GM21723 (cell line): Measurements from ENCODE around the gene OGT.
"Not testable (repeated sequence)": the region's sequence is repeated elsewhere in the genome, so short reads cannot be mapped to it uniquely, and the experiment has no call there.

Experiments used
- ATAC-seq: cut with Tn5 transposase; IDR thresholded peaks from one replicate; pipeline ENCODE4 v1.9.1; 2021; ENCODE audit warnings: mild to moderate bottlenecking, moderate library complexity; ENCODE audit not compliant: unreplicated experiment

Gene OGT

DNA sequence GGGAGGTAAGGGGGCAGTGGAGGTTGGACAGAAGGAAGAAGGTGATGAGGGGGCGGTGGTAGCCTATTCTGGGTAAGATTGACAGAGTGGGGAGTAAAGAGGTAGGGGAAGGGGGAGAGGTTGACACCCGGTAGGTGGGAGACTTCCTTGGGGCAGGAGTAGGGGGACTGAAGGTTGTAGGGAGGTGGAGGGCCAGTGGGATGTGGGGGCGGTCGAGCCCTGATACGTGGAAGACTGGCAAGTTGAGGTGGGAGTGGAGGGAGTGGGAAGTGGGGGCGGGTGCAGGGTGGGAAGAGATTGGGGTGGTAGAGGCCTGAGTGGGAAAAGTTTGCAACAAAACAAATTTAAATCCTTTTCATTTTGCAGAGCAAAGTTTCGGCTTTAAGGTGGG is 47.1 kb downstream of the OGT start:
- ATAC-seq = no peak

DNA sequence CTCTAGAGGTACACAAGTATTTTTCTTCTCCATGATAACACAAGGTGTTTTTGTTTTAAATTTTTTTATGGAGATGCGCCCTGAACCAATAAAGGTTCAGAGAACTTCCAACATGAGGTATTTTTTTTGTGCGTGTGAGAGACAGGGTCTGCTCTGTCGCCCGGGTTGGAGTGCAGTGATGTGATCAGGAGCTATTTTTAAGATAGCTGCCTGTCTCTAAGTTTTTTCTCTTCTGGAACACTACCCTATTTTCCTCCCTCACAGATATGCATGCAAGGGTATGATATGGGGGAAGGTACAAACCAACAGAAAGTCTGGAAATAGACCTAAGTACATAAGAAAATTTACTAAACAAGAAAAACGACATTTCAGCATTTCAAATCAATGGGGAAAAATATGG is 48.3 kb downstream of the OGT start:
- ATAC-seq = no peak

DNA sequence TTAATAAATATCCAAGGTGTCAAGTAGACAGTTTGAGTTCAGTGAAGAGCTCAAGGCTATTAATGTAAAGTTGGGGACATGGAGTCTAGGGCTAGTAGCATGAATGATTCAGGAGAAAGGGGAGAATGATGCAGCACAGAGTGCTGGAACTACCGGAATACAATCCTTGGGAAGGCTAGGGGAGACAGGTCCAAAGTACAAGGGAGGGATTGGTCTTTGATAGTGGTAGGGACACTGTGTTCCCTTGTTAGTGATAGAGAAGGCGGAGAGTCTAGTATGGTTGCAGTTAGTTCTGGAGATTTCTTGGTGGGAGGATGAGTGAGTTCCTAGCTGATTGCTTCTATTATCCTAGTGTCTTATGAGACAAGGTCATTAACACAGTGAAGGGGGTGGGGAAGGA is 54.0 kb downstream of the OGT start:
- no peak for ATAC-seq

DNA sequence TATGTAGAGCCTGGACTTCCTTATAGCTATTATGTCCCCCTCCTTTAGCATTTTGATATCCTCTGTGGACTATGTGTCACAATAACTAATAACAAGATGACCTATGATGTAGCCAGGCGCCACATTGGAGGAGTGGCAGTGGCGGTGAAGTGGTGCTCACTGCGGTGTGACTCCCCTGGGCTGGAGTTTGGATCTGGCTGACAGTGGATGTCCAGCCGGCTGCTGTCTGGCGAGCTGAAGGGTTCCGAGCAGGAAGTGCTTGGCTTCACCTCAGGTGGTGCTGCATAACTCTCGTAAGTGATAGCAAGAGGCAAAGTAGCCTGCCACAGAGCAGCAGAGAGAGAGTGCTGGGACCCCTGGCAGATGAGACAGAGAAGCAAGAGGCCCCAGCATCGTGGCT is 60.3 kb downstream of the OGT start:
- ATAC-seq = not testable (repeated sequence)

DNA sequence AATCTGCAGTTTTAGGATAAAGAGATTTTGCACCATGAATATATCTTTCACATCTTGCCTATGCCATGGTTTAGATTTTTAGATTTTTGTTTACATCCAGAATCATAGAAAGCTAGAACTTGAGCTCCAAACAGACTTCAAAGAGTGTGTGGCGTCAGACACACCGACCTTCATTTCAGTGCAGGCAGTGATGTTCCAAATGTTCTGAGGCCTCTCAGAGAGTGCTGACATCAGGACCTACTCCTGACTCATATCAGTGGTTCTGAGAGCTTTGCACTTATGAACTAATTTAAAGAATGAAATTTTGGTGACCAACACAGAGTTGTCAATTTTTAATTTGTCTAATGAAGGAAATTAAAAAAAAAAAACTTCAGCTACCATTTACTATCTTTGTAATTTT is 67.1 kb downstream of the OGT start:
- no peak for ATAC-seq

DNA sequence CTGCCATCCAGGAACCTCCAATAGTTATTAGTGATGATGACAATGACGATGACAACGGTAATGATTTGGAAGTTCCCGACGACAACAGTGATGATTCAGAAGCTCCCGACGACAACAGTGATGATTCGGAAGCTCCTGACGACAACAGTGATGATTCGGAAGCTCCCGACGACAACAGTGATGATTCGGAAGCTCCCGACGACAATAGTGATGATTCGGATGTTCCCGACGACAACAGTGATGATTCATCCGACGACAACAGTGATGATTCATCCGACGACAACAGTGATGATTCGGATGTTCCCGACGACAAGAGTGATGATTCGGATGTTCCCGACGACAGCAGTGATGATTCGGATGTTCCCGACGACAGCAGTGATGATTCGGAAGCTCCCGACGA is 70.7 kb downstream of the OGT start:
- ATAC-seq = no peak

DNA sequence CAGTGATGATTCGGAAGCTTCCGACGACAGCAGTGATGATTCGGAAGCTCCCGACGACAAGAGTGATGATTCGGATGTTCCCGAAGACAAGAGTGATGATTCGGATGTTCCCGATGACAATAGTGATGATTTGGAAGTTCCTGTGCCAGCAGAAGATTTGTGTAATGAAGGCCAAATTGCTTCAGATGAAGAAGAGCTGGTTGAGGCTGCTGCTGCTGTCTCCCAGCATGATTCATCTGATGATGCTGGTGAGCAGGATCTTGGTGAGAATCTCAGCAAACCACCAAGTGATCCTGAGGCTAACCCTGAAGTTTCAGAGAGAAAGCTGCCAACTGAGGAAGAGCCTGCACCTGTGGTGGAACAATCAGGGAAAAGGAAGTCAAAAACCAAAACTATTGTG is 71.2 kb downstream of the OGT start:
- ATAC-seq = no peak

DNA sequence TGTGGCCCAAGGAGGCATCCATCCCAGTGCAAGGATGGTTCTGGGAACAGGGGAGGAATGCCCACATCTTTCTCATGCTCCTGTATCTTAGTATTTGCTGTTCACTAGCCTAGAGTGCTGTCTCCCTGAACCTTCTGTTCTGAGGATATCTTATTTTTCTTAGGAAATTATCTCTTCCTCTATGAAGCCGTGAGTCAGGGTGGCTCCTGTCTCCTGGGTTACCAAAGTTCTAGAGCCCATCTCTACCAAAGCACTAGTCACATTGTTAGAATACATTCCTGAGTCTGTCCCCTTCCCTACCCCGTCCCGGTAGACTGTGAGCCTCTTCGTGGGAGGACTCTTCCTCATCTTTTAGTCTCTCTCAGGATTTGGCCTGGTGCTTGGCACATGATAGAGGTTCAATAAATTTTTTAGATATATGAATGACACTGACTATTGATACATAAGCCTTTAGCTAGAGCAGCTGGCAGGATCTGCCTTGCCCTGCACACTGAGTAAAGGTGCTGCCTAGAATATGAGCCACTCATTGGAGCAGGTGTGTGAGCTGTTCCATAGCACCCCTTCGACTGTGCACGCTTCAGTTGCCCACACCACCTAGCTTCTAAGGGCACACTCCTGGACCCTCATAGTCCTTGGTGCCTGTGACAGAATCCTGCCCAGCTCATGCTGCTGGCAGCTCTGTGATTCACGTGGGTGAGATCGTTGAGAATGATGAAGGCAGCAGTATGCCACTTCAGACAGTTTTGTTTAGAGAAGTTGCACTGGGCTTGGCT is 72.1 kb downstream of the OGT start:
- no peak for ATAC-seq

DNA sequence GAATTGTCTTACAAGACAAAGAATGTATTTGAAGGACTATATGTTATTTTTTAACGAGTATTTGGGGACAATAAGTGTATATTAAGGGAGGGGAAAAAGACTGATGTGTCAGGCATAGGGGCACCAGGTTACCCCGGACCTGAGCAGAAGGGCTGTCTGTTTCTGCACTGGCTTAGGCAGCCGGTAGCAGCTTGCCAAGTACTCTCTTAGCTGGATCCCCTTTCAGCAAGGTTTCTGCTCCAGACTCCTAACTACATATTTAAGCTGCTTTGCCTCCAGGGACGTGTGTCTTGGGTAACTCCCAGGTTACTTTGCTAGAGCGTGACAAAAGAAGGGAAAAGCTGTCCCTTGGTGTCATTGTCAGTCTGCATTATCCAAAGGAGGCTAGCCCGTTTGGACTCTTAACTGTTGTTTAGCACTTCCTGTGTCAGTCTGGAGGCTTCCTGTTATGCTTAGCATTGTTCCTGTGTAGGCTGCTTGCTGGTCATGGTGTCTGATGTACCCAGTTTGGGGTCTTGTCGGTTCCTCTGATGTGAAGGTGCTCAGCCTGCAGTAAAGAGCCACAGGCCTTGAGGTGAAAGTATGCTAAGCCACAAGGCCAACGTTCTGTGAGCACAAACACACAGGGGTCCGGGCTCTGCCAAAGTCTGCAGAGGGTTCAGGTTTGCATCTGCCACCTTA is 73.8 kb downstream of the OGT start:
- no peak for ATAC-seq

DNA sequence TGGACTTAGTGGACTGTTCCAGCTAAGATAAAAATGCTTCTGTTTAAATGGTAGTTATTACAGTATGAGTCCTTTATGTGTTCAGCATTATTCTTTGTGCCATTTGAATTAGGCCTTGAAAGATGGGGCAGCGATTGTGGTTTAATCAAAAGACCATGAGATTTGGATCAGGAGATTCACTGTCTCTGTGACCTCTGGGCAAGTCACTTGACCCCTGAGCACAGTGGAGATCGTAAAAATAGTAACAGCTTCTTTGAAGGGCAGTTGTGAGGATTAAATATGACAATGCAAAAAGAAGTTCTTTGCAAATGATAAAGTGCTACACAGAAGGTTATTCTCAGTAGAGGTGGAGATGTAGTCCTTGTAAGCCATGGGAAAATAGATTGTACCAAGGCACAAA is 74.6 kb downstream of the OGT start:
- no peak for ATAC-seq

DNA sequence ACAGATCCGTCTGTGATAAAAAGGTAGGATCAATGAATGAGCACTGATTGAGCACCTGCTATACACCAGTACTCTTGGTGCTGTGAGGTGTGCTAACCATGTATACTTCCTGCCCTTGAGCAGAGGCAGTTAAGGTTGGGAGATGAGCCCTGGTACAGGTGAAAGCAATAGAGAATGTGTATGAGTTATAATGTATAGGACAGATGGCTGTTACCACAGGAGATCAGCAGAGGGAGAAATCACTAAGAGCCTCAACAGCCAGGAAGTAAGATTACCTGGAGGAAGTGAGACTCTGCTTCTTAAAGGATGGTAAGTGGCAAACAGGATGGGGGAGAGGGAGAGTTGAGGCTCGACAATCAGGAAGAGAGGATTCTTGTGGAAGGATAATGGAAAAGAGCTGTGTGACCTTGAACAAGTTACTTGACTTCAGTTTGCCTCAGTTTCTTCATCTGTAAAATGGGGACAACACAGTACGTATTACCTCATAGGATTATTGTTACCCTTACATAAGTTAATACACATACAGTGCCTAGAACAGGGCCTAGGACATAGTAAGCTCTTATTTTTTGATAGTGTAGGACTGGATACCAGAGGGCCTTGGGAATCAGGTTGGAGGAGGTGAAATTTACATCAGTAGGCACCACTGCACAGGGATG is 76.3 kb downstream of the OGT start:
- no peak for ATAC-seq

DNA sequence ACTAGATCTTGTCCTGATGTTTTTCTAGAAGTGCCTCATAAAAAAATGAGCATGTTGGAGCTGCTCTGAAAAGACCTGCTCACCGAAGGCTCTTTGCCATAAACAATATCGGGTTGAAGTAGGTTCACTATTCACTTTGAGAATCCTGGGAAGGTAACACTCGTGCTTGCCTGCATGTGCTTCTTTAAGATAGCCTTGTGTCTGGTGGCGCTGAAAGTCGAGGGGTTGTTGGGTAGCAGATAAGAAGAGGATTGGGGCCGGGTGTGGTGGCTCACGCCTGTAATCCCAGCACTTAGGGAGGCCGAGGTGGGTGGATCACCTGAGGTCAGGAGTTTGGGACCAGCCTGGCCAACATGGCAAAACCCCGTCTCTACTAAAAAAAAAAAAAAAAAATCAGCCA is 78.8 kb downstream of the OGT start:
- ATAC-seq = not testable (repeated sequence)

DNA sequence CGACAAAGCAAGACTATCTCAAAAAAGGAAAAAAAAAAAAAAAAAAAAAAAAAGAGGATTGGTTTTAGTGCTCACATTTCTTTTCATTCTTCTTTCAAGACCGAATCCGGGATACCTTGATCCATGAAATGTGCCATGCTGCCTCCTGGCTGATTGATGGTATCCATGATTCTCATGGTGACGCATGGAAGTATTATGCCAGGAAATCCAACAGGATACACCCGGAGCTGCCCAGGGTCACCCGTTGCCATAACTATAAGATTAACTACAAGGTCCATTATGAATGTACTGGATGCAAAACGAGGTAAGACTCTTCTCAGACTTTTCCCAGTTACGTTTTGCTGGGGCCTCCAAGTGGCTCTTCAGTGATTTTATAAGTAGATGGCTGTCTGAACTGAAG is 79.4 kb downstream of the OGT start:
- ATAC-seq = no peak

DNA sequence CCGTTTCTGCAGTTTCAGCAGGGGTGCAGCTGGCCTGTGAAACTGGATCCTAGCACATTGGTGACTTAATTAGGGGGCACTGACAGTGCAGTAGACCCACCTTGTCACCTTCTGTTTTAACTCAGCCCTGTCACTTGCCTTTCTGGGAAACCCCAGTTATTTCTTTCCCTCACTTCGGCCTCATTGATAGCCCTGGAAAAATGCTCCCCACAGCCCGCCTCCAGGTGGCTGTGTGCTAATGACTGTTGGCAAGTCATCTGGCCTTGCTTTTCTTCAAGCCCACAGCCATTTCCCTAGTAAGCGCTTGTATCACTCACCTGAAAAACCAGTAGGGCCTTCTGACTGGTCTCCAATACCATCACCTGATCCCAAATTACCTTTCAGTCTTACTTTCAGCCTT is 82.2 kb downstream of the OGT start:
- no peak for ATAC-seq

DNA sequence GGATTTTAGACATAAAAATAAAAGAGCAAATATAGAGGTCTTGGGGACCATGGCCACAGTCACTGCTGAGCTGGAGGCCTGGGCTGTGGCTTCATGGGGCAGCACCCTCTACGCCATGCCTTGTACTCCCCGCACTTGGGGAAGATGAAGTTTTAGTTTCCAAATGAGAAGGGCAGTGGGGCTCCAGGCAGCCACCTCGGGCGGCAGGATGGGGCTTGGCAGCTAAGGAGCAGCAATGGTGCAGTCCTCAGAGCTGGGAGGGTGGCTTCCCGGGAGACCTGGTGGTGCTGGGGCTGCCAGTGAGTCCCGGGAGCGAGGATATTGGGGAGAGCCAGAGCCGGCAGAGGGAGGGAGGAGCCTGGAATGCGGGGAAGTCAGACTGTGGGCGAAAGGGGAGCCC is 83.0 kb downstream of the OGT start:
- no peak for ATAC-seq

DNA sequence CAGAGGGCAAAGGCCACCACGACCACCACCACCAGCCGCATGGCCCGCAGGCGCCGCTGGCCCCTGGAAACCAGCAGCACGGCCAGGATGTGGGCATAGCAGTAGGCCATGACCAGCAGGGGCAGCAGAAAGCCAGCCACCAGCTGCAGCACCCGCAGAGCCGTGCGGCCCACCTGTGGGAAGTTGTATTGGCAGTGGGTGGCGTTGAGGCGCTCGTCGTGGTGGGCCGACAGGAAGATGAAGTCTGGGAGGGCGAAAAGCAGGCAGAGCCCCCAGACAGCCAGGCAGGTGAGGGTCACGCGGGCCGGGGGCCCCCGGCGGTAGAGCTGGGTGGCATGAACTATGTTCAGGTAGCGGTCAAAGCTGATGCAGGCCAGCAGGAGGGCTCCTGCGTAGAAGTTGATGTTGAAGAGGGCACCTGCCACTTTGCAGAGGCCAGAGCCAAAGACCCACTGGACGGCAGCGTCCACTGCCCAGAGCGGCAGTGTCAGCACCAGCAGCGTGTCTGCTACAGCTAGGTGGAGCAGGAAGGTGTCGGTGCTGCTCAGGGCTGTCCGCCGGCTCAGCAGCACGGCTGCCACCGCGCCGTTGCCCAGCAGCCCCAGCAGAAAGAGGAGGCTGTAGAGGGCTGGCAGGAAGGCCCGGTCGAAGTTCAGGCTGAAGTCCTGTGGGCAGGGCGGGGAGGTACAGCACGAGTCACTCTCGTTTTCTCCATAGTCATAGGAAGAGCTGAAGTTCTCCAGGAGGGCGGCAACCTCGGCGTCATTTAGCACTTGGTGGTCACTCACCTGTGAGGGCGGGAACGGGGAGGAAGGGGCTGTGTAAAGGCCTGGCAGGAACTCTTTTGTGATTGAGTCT is 84.0 kb downstream of the OGT start:
- no peak for ATAC-seq

DNA sequence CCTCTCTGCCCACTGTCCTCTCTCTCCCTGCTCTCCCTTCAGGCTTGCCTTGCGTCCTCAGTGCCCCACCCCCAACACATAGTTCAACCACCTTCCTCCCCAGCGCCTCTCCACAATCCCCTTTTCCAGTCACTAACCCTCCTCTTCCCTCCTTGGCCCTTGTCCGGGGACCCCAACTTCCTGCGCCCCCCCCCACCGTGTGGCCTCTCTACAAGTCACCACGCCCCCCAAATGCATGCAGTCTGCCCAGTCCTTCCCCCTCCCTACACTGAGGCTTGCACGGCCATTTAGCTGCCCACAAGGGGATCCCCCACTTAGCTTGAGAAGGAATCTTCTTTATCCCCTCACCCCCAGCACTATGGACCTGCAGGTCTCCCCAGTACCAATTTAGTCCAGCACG is 84.8 kb downstream of the OGT start:
- no peak for ATAC-seq

DNA sequence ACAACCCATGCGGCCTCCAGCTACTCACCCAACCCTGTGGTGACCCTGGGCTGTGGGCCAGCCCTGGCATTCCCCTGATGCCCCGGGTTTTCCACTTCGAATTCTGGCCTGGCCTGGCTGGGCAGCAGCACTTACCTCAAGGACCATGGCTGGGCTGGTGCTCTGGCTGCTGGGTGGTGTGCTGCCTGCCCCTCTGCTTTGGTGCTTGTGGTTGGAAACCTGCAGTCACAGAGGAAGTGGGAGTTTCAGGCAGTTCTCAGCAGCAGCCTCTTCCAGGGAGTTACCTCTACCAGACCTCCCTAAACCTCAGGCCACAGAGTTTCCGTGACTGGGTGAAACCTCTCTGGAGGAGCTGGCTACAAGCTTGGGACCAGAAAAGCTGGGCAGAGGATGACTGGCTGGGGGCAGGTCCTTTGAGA is 85.4 kb downstream of the OGT start, which contains the start of gene CXCR3:
TSS of gene CXCR3 (minus strand) at position 209 of the 419 bp plus-strand sequence. CDS start at position 147, 62 bp downstream.
- ATAC-seq = peak; percentile 55

DNA sequence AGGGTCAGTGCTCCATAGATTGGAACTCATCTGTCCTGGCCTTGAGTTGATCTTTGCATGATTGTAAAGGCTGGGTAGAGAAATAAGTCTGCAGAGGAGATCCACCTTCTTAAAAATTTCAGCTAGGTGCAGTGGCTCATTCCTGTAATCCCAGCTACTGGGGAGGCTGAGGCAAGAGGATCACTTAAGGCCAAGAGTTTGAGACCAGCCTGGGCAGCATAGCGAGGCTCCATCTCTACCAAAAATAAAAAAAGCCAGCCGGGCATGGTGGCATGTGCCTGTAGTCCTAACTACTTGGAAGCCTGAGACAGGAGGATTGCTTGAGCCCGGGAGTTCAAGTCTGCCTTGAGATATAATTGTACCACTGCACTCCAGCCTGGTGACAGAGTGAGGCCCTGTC is 85.9 kb downstream of the OGT start:
- no peak for ATAC-seq

DNA sequence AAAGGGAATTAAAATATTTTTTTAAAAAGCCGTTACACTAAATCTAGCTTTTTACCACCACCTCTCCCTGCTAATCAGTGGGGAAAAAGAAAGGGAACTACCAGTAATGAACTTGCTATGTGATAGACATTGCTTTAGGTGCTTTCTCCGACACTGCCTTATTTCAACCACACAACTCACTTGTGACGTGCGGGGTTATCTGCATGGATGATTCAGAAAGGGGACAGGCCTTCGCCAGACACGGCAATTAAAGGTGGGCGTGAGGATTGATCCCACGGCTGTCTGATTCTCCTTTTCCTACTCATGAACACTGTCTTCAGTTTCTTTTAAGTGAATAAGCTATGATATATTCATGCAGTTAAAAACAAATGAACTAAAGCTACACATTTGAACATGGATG is 86.3 kb downstream of the OGT start:
- ATAC-seq = no peak

DNA sequence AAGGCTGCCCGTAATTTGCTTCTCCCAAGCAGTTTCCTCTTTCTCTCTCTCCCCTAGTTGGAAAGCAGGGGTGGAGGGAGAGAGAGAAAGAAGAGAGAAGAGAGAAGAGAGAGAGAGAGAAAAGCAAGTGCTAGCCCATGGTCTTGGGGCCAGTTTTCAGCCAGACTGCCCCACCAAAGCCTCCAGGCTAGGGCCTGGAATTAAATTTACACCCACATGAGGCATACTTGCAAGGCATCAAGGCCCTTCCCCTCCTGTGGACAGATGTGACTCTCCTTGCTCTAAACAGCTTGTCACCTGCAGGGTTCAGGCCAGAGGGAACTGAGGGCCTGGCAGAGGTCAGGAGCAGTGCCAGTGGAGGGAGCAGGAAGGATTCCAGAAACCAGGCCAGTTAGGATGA is 87.1 kb downstream of the OGT start:
- ATAC-seq = no peak
